Measurements from ENCODE around the gene SIGLEC15.
"Not testable (repeated sequence)": the region's sequence is repeated elsewhere in the genome, so short reads cannot be mapped to it uniquely, and the experiment has no call there.

Gene SIGLEC15

DNA sequence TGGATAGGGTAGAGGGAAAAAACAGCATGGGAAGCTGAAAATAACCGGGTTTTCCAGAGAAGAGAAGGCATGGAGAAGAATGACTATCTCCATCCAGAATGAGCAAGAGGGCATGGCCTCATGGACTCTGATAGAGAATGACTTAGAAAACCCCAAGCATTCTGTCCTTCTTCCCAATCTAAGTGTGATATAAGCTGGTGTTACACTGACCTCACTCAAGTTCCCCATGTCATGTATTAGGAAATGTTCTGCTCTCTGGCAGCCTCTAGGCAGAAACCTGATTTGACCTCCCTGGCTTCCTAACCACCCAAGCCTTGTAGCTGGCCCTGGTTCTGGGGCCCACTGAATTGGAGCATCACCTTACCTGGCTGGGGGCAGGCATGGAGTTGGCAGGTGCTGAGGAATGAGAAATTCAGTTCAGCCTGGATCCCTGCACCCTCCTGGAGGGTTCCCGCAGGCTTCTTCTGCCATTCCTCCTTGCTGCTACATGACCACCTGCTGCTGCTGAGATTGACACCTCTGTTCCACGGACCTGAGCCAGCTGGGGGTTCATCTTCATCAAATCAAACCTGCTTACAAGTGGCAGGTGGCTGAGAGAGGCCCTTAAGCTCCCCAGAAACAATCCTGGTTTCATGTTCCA, 5.2 kb upstream of the SIGLEC15 start:
- no peak for DNase-seq

DNA sequence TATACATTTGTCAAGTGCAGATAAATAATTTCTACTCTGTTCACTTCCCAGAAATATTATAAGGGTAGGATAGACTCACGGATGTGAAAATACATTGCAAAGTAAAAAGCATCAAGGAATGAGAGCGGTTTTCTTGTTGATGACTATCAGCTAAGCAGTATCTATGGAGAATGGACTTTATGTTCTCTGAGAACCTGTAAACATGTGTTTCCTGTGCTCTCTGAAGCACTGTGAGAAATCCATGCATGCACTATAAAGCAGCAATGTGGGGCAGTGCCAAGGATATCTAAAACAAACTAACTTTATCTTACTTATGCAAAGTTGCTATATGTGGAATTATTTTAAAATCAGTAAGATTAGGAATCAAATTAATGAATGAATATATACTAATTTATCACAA, 4.4 kb upstream of the SIGLEC15 start:
- DNase-seq: no peak

DNA sequence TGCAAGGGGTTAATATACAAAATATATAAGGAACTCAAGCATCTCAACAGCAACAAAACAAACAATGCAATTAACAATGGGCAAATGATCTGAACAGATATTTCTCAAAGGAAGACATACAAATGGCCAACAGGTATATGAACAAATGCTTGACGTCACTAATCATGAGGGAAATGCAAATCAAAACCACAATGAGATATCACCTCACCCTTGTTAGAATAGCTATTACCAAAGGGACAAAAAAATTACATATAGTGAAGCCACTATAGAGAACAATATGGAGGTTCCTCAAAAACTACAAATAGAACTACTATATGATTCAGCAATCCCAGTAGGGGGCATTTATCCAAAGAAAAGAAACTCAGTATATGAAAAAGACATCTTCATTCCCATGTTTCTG, 3.8 kb upstream of the SIGLEC15 start:
- DNase-seq: no peak

DNA sequence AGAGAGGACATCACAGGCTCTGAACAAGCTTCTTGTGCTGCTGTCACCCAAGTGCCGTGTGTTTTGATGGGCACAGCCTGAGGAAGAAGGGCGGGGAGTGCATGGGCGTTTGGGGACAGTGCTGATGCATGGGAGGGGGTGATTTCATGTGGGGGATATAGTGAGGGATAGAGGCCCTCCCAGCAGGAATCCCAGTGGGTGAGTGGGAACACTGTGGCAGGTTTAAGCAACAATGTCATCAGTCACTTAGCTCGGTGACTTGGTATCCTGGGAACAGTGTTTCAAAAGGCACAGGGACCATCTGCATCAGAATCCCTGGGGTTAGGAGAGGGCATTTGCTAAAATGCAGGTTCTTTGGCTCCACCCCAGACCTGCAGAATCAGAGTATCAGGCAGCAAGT, 609 bp downstream of the SIGLEC15 start:
- DNase-seq: no peak

DNA sequence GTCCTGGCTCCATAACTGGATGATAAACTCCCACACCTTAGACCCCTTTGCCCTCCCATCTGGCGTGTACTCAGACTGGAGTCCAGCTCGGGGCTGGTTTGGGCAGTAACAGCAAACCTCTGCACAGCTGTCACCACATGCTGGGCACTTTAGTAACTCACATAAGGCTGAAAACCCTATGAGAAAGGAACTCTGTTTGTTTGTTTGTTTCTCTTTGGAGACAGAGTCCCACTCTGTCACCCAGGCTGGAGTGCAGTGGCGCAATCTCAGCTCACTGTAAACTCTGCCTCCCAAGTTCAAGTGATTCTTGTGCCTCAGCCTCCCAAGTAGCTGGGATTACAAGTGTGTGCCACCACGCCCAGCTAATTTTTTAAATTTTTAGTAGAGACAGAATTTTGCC, 1.2 kb downstream of the SIGLEC15 start:
- DNase-seq: not testable (repeated sequence)

- no peak for DNase-seq
Measured at GRCh38 chr18:45828917-45829811, 3.7 kb downstream of the SIGLEC15 start.

DNA sequence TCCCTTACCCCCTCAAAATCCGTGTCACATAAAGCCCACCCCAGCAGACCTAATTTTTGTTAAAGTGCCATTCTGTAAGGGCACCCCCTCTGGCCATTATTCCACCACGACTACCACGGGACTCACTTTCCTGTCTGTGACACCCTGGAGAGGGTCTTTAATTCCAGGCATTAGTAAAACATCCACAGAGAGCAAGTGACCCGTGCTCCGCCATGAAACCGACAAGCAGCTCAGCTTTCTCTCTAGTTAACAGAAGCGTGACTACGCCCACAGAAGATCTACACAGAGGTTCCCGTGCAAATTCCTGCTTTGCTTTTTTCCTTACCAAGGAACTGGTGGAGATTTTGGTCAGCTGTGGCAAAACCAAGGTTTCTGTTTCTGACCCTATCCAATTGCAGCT, 4.4 kb downstream of the SIGLEC15 start:
- DNase-seq: no peak

DNA sequence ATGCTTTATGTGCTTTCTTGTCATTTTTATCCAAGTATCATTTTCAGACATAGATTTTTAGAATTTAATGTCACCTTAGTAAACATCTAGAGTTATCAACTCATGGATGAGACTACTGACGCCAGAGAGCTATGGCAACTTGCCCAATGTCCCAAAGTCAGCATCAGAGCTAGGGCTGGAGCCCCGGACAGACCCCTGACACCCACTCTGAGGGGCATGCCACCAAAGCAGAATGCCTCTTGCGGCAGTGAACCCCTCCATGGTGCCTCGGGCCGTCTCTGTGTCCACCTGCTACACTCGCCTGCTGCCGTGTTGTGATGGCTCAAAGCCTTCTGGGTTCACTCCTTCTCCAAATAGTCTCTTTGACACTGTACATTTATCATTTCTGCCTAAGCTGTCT, 5.4 kb downstream of the SIGLEC15 start:
- DNase-seq: no peak

- DNase-seq: no peak
Measured at GRCh38 chr18:45833846-45834245, 8.4 kb downstream of the SIGLEC15 start.

- DNase-seq: no peak
Measured at GRCh38 chr18:45834306-45834705, 8.8 kb downstream of the SIGLEC15 start.

GRCh38 chr18:45835057-45835636, 9.7 kb downstream of the SIGLEC15 start:
- no peak for DNase-seq

DNA sequence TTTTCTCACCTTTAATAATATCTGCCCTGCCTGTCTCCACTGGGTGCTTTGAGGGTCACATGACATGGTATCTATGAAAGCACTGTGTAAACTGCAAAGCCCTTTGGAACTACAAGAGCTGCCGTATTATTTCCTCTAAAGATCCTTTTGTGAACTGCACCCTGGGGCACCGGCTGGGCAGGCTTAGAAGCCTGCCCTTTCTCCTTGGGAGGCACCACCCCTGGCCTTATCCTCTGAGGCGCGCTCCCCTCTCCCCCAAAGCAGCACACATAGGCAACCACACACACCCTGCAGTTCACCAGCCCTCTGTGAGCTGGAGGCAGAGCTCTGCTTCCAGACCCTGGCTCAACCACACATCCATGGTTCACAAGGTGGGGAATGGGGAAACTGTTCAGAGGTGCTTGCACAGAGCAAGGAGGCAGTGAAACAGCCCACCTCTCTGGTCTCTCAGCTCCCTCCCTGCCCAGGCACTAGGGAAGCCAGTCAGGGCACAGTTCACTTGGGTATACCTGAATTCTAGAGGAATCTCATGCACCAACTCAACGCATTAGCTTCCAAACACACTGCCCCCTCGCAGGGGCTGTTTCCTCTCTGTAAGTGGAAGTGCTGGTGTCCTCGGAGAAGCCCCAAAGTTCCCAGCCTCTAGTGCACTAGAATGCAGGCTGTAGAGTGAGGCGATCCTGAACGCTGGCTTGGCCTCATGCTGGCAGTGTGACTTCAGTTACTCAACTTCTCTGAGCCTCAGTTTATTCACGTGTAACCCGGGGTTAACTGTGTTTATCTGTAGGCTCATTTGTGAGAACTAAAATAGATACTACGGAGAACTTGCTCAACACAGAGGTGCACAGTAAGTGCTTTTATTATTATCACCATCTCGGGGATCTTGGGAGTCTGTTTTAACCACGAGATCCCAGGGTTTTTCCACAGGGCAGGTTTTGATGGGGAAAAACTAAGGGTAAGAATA, 11.0 kb downstream of the SIGLEC15 start:
- DNase-seq: no peak

- DNase-seq: no peak
Measured at GRCh38 chr18:45837283-45838070, 12.0 kb downstream of the SIGLEC15 start.

- DNase-seq: no peak
Measured at GRCh38 chr18:45838302-45839070, 13.0 kb downstream of the SIGLEC15 start.

GRCh38 chr18:45839414-45840395, 14.2 kb downstream of the SIGLEC15 start:
- no peak for DNase-seq

DNA sequence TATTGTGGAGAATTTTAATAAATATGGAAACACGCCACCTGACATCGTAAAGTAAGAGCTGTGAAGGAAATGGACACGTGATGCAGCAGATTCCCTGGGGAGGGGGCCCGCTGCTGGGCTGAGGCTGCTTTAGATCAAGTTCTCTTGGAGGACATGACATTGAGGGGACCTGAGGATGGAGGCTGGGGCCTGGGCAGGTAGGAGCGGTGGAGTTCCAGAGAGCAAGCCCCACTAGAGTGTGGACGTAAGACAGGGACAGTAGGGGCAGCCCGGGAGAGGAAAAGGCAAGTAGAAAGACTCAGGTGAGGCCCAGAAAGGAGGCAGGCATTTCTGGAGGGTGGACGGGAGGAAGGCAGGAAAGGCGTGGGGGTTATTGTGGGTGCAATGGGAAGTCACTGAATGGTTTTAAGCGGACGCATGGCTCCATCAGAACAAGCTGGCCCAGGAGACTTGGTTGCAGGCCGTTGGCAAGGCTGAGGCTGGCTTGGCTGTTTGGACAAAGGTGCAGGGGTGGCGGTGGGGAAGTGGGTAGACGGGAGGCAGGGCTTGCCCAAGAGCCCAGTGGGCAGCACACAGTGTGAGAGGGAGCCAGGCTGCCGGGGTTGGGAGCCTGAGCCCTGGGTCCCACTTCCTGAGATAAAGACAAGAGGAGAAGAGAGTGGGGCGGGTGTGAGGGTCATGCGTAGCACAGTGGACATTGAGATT, 15.7 kb downstream of the SIGLEC15 start:
- no peak for DNase-seq

GRCh38 chr18:45841765-45842442, 16.4 kb downstream of the SIGLEC15 start:
- no peak for DNase-seq

DNA sequence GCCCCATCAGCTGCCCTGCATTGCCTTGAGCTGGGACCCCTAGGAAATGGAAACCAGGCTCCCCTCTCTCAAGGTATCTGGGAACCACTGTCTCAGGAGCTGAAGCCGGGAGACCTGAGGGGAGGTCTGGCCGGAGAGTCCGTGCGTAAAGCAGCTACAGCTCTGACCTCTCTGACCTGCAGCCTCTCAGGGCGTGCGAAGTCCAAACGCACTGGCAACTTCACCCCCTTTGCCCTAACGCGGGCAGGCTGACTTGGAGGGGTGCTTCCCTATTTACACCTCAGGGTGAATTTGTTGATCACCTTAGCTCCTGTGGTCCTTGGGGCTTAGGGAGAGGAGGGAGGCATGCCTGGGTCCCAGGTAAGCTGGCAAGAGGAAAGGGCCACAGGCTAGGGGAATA, 17.5 kb downstream of the SIGLEC15 start:
- no peak for DNase-seq

GRCh38 chr18:45844938-45845337, 19.5 kb downstream of the SIGLEC15 start:
- no peak for DNase-seq
